Nucleus accumbens (tissue), 56 donors: Measurements from ENCODE around the gene SMPX.

Source experiments
- DNase-seq, 56 donors: peaks; one replicate each; lab custom pipeline; 2025; lab: John Stamatoyannopoulos, UW

The SMPX gene

GRCh38 chrX:21717802-21718201 is 40.1 kb downstream of the SMPX start:
- DNase-seq: no peak

- no peak for DNase-seq
These were observed 42.1 kb downstream of the SMPX start for GRCh38 chrX:21715825-21716224.

GRCh38 chrX:21715337-21715736 is 42.6 kb downstream of the SMPX start:
- DNase-seq: no peak

- DNase-seq: no peak
These were observed 46.1 kb downstream of the SMPX start for GRCh38 chrX:21711848-21712197.

GRCh38 chrX:21711129-21711847 is 46.6 kb downstream of the SMPX start:
- no peak for DNase-seq

- no peak for DNase-seq
These were observed 49.8 kb downstream of the SMPX start for GRCh38 chrX:21708116-21708515.

- no peak for DNase-seq
These were observed 52.7 kb downstream of the SMPX start for GRCh38 chrX:21705225-21705624.

GRCh38 chrX:21702725-21703124 is 55.2 kb downstream of the SMPX start:
- DNase-seq: no peak

- DNase-seq: no peak
These were observed 56.9 kb downstream of the SMPX start for GRCh38 chrX:21700967-21701366.

GRCh38 chrX:21700275-21700674 is 57.6 kb downstream of the SMPX start:
- DNase-seq: no peak

- no peak for DNase-seq
These were observed 58.8 kb downstream of the SMPX start for GRCh38 chrX:21699136-21699535.

- DNase-seq: no peak
These were observed 59.6 kb downstream of the SMPX start for GRCh38 chrX:21698272-21698671.

- no peak for DNase-seq
These were observed 66.4 kb downstream of the SMPX start for GRCh38 chrX:21691512-21692018.

- no peak for DNase-seq
These were observed 74.0 kb downstream of the SMPX start for GRCh38 chrX:21683941-21684340.

- no peak for DNase-seq
These were observed 79.8 kb downstream of the SMPX start for GRCh38 chrX:21678048-21678612.

- DNase-seq: no peak
These were observed 82.0 kb downstream of the SMPX start for GRCh38 chrX:21675931-21676330.

- no peak for DNase-seq
These were observed 83.3 kb downstream of the SMPX start for GRCh38 chrX:21674430-21675186.

- DNase-seq: no peak
These were observed 91.2 kb downstream of the SMPX start for GRCh38 chrX:21666679-21667078.

- DNase-seq: no peak
These were observed 91.7 kb downstream of the SMPX start for GRCh38 chrX:21666252-21666651.

- DNase-seq: no peak
These were observed 95.2 kb downstream of the SMPX start for GRCh38 chrX:21662761-21663160.

GRCh38 chrX:21661316-21661715 is 96.6 kb downstream of the SMPX start:
- DNase-seq: no peak

GRCh38 chrX:21660156-21660555 is 97.8 kb downstream of the SMPX start:
- DNase-seq: no peak
